ENCODE measurements around the gene DCST2.
A peak's percentile ranks its signal among the peaks of the same experiment; 100 is the strongest.

Gene DCST2

DNA sequence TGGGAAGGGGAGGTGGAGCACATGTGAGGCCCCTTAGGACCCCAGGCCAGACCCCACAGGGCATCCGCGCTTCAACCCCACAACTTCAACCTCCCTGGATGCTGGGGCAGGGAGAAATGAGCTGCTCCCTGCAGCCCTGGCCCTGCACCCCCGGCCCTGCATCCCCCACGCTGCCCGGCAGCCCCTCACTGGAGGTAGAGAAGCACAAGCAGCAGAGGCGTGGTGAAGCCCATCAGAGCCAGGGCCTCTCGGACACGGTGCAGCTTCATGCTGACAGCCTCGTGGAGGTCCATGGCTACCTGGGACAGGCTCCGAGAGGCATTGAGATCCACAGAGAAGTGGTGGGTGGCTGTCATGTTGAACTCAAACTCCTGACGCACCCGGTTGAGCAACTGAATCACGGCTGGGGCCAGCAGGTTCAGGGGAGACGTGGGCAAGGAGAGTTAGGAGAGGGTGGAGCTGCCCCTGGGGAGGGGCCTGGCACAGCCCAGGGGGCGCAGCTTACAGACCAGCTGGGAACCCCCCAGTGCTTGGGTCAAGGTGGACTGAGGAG, 3.3 kb downstream of the DCST2 start:
- H3K9ac ChIP-seq (ENCODE audit: low read depth, low read length): no peak overlapping the region
- no peaks in the 10 kb centered on the region for H3K9me3 ChIP-seq (ENCODE audit: insufficient read depth, low read depth, low read length)
- no peaks in the 10 kb centered on the region; the same call in 1 of the 2 replicates for H3K27me3 ChIP-seq (ENCODE audit: insufficient read depth, low read length)
- H3K4me3 ChIP-seq (ENCODE audit: low read length): no peak overlapping the region
- no peaks in the 10 kb centered on the region for H3K4me1 ChIP-seq (ENCODE audit: insufficient read depth, low read length)
- no peak overlapping the region for H3K27ac ChIP-seq (ENCODE audit: low read length)
- no peaks in the 10 kb centered on the region for H3K36me3 ChIP-seq (ENCODE audit: insufficient read depth, low read depth, low read length)

DNA sequence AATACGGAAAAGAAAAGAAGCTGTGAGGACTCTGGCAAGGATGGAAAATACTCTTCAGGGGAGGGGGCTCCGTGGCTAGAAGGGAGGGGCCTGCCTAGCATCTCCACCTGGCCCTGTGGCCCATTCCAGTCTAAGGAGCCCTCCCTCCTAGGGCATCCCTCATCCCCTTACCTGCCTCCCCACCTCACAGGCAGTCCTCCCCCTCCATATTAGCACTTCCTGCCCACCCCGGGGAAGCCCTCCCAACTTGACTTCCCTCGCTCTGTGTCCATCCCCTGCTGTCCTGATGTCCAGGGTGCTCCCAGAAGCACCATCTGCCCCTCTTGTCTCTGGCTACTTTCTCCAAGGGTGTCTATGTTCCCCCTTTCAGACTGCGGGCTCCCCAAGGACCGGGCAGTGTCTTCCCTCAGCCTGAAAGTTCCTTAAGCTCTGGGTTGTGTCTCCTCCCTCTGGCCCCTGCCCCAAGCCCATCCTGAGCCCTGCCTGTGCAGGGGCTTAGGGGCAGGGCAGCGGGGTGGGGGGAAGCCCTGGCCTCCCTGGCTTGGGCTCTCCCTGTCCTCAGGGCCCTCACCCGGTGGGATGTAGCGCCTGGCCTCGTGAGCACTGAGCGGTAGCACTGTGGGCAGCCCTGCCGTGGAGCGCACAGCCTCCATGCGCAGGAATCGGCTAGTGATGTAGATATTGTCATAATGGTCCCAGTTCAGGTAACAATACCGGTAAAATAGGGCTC, 3.9 kb downstream of the DCST2 start:
- H3K27me3 ChIP-seq (ENCODE audit: insufficient read depth, low read length): no peaks in the 10 kb centered on the region; the same call in 1 of the 2 replicates
- no peaks in the 10 kb centered on the region for H3K36me3 ChIP-seq (ENCODE audit: insufficient read depth, low read depth, low read length)
- H3K4me1 ChIP-seq (ENCODE audit: insufficient read depth, low read length): no peaks in the 10 kb centered on the region
- H3K27ac ChIP-seq (ENCODE audit: low read length): no peak overlapping the region
- no peak overlapping the region for H3K9ac ChIP-seq (ENCODE audit: low read depth, low read length)
- H3K9me3 ChIP-seq (ENCODE audit: insufficient read depth, low read depth, low read length): no peaks in the 10 kb centered on the region
- no peak overlapping the region for H3K4me3 ChIP-seq (ENCODE audit: low read length)

DNA sequence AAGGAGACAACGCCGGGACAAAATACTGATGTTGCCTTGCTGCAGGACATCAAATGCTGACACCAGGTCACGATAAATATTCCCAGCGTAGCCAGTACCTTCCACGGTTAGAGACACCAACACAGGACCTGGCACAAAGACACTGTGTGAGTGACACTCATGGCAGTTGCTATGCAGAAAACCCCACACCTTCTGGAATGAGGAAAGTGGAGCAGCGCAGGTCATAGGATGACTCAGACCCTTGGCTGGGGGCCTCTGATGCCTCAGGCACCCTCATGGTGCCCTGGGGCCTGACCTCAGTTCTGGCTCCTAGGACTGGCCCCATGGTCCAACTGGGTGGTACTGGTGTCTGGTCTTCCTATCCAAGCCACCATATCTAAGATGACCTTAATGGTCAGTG, 7.0 kb downstream of the DCST2 start:
- H3K9me3 ChIP-seq (ENCODE audit: insufficient read depth, low read depth, low read length): no peaks in the 10 kb centered on the region
- no peaks in the 10 kb centered on the region for H3K4me1 ChIP-seq (ENCODE audit: insufficient read depth, low read length)
- no peak overlapping the region for H3K4me3 ChIP-seq (ENCODE audit: low read length)
- H3K36me3 ChIP-seq (ENCODE audit: insufficient read depth, low read depth, low read length): no peaks in the 10 kb centered on the region
- no peak overlapping the region for H3K9ac ChIP-seq (ENCODE audit: low read depth, low read length)
- no peaks in the 10 kb centered on the region for H3K27me3 ChIP-seq (ENCODE audit: insufficient read depth, low read length)
- H3K27ac ChIP-seq (ENCODE audit: low read length): no peak overlapping the region

DNA sequence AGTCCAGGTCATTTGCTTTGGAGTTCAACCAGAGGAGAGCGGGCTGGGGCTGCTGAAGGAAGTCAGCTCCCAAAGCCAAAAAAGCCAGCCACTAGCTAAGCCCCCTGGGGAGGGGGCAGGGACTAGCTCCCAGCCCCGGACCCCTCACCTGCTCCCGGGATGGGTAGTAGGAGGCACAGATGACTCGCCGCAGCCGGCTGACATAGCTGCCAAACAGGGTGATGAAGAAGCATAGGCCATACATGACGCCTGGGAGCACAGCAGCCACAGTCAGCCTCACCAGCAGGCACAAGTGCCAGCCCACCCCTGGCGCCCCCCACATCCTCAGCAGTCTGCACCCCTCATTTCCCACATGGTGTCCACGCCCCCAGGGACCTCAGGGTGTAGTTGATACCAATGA, 7.4 kb downstream of the DCST2 start:
- no peaks in the 10 kb centered on the region for H3K36me3 ChIP-seq (ENCODE audit: insufficient read depth, low read depth, low read length)
- H3K4me1 ChIP-seq (ENCODE audit: insufficient read depth, low read length): no peaks in the 10 kb centered on the region
- H3K27me3 ChIP-seq (ENCODE audit: insufficient read depth, low read length): no peaks in the 10 kb centered on the region
- no peak overlapping the region for H3K27ac ChIP-seq (ENCODE audit: low read length)
- H3K9ac ChIP-seq (ENCODE audit: low read depth, low read length): no peak overlapping the region
- no peaks in the 10 kb centered on the region for H3K9me3 ChIP-seq (ENCODE audit: insufficient read depth, low read depth, low read length)
- no peak overlapping the region for H3K4me3 ChIP-seq (ENCODE audit: low read length)

DNA sequence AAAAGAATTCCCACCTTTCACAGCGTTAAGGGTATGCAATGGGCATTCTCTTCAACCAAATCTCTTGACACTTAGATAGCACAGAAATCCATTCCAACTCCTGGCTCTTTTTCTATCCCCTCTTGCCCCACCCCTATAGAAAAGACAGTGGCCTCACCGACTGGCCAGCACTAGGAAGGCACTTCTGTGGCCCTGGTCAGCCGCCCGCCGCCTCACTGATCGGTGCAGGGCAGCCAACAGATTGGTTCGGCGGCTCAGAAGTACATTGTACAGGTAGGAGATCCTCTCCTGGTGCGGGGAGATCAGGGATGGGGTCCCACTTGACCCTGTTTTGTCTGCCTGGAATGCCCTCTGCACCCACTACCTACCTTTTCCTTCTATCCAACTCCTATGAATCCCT, 9.3 kb downstream of the DCST2 start:
- H3K27me3 ChIP-seq (ENCODE audit: insufficient read depth, low read length): no peaks in the 10 kb centered on the region
- H3K4me1 ChIP-seq (ENCODE audit: insufficient read depth, low read length): no peaks in the 10 kb centered on the region
- H3K9me3 ChIP-seq (ENCODE audit: insufficient read depth, low read depth, low read length): no peaks in the 10 kb centered on the region

DNA sequence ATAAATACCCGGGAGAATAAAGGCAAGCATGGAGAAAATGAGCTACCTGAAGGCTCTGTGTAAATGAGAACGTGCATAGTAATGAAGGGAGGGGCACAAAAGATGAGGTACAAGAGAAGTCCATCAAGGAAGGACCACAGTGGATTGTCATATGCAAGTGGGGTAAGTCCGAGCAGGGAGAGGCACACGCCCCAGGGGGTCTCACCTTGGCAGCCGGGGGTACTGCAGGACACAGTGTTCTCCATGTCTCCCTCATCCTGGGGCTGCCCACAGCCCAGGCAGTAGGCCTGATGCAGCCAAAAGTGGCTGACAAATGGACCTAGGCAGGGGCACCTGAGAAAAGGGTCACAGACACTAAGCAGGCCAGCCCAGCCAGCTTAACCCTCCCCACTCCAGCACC, 10.0 kb downstream of the DCST2 start:
- H3K9me3 ChIP-seq (ENCODE audit: insufficient read depth, low read depth, low read length): no peaks in the 10 kb centered on the region
- H3K27ac ChIP-seq (ENCODE audit: low read length): no peak overlapping the region
- H3K4me3 ChIP-seq (ENCODE audit: low read length): no peak overlapping the region
- no peaks in the 10 kb centered on the region for H3K4me1 ChIP-seq (ENCODE audit: insufficient read depth, low read length)
- H3K36me3 ChIP-seq (ENCODE audit: insufficient read depth, low read depth, low read length): no peaks in the 10 kb centered on the region
- H3K27me3 ChIP-seq (ENCODE audit: insufficient read depth, low read length): no peaks in the 10 kb centered on the region
- H3K9ac ChIP-seq (ENCODE audit: low read depth, low read length): no peak overlapping the region

More for the DNA sequence above, 9.3 kb downstream of the DCST2 start:
- no peak overlapping the region for H3K4me3 ChIP-seq (ENCODE audit: low read length)
- no peak overlapping the region for H3K27ac ChIP-seq (ENCODE audit: low read length)
- H3K9ac ChIP-seq (ENCODE audit: low read depth, low read length): no peak overlapping the region
- H3K36me3 ChIP-seq (ENCODE audit: insufficient read depth, low read depth, low read length): no peaks in the 10 kb centered on the region

DNA sequence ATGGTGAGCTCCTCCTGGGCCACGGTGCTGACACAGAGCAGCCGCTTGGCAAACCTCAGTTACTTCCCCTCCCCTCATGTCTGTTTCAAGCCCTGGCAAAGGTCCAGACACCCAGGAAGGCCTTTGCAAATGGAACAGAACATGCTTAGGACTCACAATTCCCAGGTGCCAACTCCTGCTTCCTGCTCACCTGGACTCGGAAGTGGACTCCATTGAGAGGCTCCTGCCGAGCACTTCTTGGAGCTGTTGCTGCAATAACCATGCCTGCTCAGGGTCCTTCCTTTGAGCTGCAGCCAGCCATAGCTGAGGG, 10.7 kb downstream of the DCST2 start:
- no peak overlapping the region for H3K9ac ChIP-seq (ENCODE audit: low read depth, low read length)
- H3K27ac ChIP-seq (ENCODE audit: low read length): no peak overlapping the region
- H3K4me1 ChIP-seq (ENCODE audit: insufficient read depth, low read length): peaks cover 2% of the 10 kb centered on the region; the same call in 1 of the 2 replicates
- H3K36me3 ChIP-seq (ENCODE audit: insufficient read depth, low read depth, low read length): no peaks in the 10 kb centered on the region
- H3K27me3 ChIP-seq (ENCODE audit: insufficient read depth, low read length): no peaks in the 10 kb centered on the region
- H3K9me3 ChIP-seq (ENCODE audit: insufficient read depth, low read depth, low read length): no peaks in the 10 kb centered on the region
- no peak overlapping the region for H3K4me3 ChIP-seq (ENCODE audit: low read length)

DNA sequence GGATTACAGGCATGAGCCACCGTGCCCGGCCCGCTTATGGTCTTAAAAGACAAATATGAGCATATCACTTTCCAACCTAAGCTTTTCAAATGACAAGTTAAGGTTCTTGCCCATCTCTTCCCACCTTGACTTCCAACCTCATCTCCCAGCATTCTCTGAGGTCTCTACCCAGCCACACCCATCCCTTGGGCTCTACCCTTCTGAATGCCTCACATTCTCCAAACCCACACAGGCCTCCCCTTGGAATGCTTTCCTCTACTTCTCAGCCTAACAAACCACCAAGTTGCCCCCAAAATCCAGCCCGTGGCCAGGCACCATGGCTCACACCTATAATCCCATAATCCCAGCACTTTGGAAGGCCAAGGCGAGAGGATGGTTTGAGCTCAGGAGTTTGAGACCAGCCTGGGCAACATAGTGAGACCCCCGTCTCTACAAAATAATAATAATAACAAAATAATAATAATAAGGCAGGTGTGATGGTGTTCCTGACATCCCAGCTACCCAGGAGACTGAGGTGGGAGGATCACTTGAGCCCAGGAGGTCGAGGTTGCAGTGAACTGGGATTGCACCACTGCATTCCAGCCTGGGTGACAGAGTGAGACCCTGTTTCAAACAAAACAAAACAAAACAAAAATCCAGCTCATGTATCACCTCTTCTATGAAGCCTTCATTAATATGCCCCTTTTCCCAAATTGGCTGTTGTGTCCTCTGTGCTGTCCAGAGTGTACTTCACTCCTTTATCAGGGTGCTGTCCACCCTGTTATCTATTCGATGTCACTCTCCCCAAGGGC, 11.2 kb downstream of the DCST2 start:
- Histone ChIP-seq H3K9ac (ENCODE audit: low read depth, low read length) (no peak overlapping the region), H3K27ac (ENCODE audit: low read length) (no peak overlapping the region), H3K4me1 (ENCODE audit: insufficient read depth, low read length) (peaks cover 4% of the 10 kb centered on the region; the same call in 1 of the 2 replicates), H3K9me3 (ENCODE audit: insufficient read depth, low read depth, low read length) (no peaks in the 10 kb centered on the region), H3K27me3 (ENCODE audit: insufficient read depth, low read length) (no peaks in the 10 kb centered on the region), H3K4me3 (ENCODE audit: low read length) (no peak overlapping the region), H3K36me3 (ENCODE audit: insufficient read depth, low read depth, low read length) (no peaks in the 10 kb centered on the region)

DNA sequence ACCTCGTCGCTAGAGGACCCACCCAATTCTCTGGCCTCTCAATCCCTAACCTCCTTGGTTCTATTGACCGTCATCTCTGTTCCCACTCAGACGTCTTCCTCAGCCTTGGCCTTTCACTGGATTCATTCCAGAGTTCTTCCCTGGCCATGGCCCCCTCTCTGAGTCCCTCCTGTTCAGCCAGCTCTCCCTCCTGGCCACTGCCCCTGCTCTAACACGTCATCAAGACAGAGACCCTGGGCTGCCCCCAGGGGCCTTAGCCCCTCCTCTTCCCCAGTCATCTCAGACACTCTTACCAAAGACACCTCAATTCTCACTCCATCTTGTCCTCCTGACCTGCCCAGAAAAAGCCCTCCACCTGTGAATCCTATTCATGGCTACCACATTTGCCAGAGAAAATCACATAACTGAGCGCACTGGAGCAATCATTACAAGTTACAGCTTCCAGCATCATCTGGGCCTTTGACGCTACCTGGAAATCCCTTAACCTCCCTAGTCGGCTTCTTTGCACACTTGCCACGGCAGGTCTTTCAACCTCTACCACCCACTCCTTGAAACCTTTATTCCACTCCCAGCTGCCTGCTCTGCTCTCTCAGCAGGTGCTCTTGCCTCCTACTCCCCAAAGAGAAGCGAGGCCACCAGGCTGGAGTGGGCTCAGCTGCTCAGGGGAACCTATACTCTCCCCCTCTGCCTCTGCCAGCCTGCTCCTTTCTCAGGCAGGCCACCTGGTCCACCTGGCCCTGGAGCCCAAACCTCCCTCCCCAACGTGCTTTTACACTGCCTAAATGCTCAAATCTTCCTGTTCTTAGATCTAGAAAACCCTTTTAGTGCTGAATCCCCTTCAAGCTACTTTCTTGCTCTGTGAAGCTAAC, 14.0 kb downstream of the DCST2 start:
- no peak overlapping the region for H3K9ac ChIP-seq (ENCODE audit: low read depth, low read length)
- peaks cover 9% of the 10 kb centered on the region; the same call in 1 of the 2 replicates for H3K4me1 ChIP-seq (ENCODE audit: insufficient read depth, low read length)
- H3K9me3 ChIP-seq (ENCODE audit: insufficient read depth, low read depth, low read length): no peaks in the 10 kb centered on the region
- H3K27ac ChIP-seq (ENCODE audit: low read length): no peak overlapping the region
- H3K36me3 ChIP-seq (ENCODE audit: insufficient read depth, low read depth, low read length): peaks cover 20% of the 10 kb centered on the region; the same call in 1 of the 2 replicates
- no peak overlapping the region for H3K4me3 ChIP-seq (ENCODE audit: low read length)
- H3K27me3 ChIP-seq (ENCODE audit: insufficient read depth, low read length): no peaks in the 10 kb centered on the region

DNA sequence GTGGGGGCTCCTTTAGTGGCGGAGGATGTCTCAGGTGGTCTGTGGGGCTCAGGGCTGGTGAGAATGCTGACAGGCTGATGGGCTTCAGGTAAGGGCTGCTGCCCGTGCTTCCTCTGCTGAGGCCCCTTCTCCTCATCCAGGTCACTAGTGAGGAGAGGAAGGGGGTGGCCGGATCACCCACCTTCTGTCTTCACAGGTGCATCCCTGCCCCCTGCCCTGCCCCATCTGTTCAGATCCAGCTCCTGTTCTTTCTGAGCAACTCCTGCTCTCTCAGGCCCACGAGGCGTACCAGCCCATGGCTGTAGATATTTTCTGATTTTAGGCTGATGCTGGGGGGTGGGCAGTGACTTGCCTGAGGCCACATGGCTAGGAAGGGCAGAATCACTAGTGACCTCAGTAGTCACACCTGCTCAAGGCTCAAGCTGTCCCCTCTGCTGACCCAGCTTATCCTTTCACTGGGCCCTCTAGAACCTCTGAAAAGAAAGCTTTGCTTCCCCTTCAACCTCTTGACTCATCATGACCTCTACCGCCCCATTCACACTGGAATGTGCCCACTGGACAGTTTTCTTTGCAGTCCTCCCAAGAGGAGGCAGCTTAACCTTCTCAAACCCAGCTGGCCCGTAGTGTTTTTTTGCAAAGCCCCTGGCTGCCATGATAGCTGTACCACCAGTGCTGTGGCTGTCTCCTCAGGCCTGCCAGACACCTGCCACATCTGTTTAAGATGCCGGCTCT, 14.8 kb downstream of the DCST2 start:
- no peak overlapping the region for H3K4me3 ChIP-seq (ENCODE audit: low read length)
- H3K36me3 ChIP-seq (ENCODE audit: insufficient read depth, low read depth, low read length): peaks cover 28% of the 10 kb centered on the region
- peaks cover 9% of the 10 kb centered on the region; the same call in 1 of the 2 replicates for H3K4me1 ChIP-seq (ENCODE audit: insufficient read depth, low read length)
- H3K9ac ChIP-seq (ENCODE audit: low read depth, low read length): no peak overlapping the region
- no peaks in the 10 kb centered on the region for H3K27me3 ChIP-seq (ENCODE audit: insufficient read depth, low read length)
- no peak overlapping the region for H3K27ac ChIP-seq (ENCODE audit: low read length)
- no peaks in the 10 kb centered on the region for H3K9me3 ChIP-seq (ENCODE audit: insufficient read depth, low read depth, low read length)

DNA sequence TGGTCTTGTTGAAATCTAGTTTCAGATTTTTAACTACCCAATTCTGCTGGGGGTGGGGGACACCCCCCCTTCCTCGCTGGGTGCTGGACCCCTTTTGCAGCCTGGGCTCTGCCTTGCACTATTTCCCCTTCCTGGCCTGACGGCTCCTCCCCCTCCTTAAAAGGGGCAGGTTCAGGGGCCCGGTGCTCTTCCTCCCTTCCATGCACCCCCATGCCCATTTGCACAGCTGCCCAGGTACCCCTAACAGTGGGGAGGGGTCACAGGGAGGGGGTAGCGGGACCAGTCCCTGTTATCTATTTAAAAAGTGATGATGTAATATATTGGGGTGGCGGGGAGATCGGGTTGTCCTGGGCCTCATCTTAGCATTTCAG, 15.7 kb downstream of the DCST2 start:
- H3K9me3 ChIP-seq (ENCODE audit: insufficient read depth, low read depth, low read length): no peaks in the 10 kb centered on the region
- H3K4me3 ChIP-seq (ENCODE audit: low read length): peak overlapping the region; percentile 59; the same call in 1 of the 2 replicates
- H3K9ac ChIP-seq (ENCODE audit: low read depth, low read length): peak overlapping the region; percentile 45; the same call in 1 of the 2 replicates
- H3K27me3 ChIP-seq (ENCODE audit: insufficient read depth, low read length): no peaks in the 10 kb centered on the region
- no peak overlapping the region for H3K27ac ChIP-seq (ENCODE audit: low read length)
- H3K4me1 ChIP-seq (ENCODE audit: insufficient read depth, low read length): peaks cover 9% of the 10 kb centered on the region; the same call in 1 of the 2 replicates
- peaks cover 29% of the 10 kb centered on the region for H3K36me3 ChIP-seq (ENCODE audit: insufficient read depth, low read depth, low read length)

All from iPS-20b (cell line).